Transverse colon (tissue), 4 donors: ENCODE data around the gene SLC10A3. TPM values are rescaled to one million over a fixed set of nuclear protein-coding genes. Genes with fewer than 3 reads are reported as not detected.

Experiments
- DNase-seq: peaks from one replicate; pipeline ENCODE4 v3.0.0-alpha.2; 2019
- H3K27ac ChIP-seq, 4 donors: fragments of 200-600 bp; sonication (generic); 2 replicates each; pipeline ENCODE4 v1.5.1; 2016 to 2018; ENCODE audit warnings: inconsistent platforms in 4 of 4
- H3K27me3 ChIP-seq: fragments of 200-600 bp; sonication (generic); 2 replicates; pipeline ENCODE4 v1.5.1; 2017; ENCODE audit warnings: inconsistent platforms
- H3K36me3 ChIP-seq, 4 donors: fragments of 200-600 bp; sonication (generic); 2 replicates each; pipeline ENCODE4 v1.5.1; 2017 to 2019; ENCODE audit warnings: inconsistent platforms in 4 of 4
- H3K4me1 ChIP-seq, 4 donors: fragments of 200-600 bp; sonication (generic); 2 replicates each; pipeline ENCODE4 v1.5.1; 2017 to 2020; ENCODE audit warnings: inconsistent platforms in 4 of 4
- H3K4me3 ChIP-seq, 4 donors: fragments of 200-600 bp; sonication (generic); 1 replicate in 1 of 4; 2 replicates in 3 of 4; pipeline versions ENCODE4 v1.5.1 to v1.6.1; 2017 to 2019; ENCODE audit warnings: inconsistent platforms in 4 of 4
- H3K9me3 ChIP-seq, 2 donors: fragments of 200-600 bp; sonication (generic); 2 replicates each; pipeline ENCODE4 v1.5.1; 2017 to 2019; ENCODE audit warnings: inconsistent platforms in 2 of 2
- EP300 ChIP-seq: sonication (generic); formaldehyde crosslinking; IDR thresholded peaks from one replicate; pipeline ENCODE4 v1.6.1; 2017; ENCODE audit warnings: antibody characterized with exemption, low read depth
- POLR2A ChIP-seq: fragments of 450-650 bp; IDR thresholded peaks from one replicate; pipeline ENCODE4 v1.6.1; 2016; ENCODE audit warnings: antibody characterized with exemption, mild to moderate bottlenecking, moderate library complexity
- POLR2AphosphoS5 ChIP-seq, 3 donors: sonication (generic); formaldehyde crosslinking; IDR thresholded peaks; one replicate each; pipeline ENCODE4 v1.6.1; 2016; ENCODE audit warnings: antibody characterized with exemption in 3 of 3
- WGBS, 2 donors: methylation state at CpG; one replicate each; pipeline ENCODE4 v1.1.5; 2018; ENCODE audit warnings: low coverage in 1 of 2; 5-methylcytosine and 5-hydroxymethylcytosine counted together
- in situ Hi-C, 4 donors: fragments of 200-750 bp; cut with MboI; loops; one replicate each; pipeline versions ENCODE4 v1.15.0 to v1.15.1; 2017; ENCODE audit warnings: low sequenced_read_pairs in 3 of 4, low pct_ligation_motif_present in 1 of 4, low pct_unique_long_range_greater_than_20kb in 1 of 4
- intact Hi-C: fragments of 100-400 bp; cut with DNase I; formaldehyde crosslinking; loops from one replicate; pipeline ENCODE4 v1.15.1; 2023; ENCODE audit warnings: low total_unique reads
- total RNA-seq, 4 donors: library from RNA; depleted of rRNA; stranded (reverse); fragments of >200 nt; gene quantifications; one replicate each; pipeline ENCODE4 v1.1.0, GENCODE V29; 2016
- TF ChIP-seq, protein P1 (sequence below), 5 experiments: fragments of 200-600 bp in 3 of 5; fragments of 450-650 bp in 2 of 5; sonication (generic) in 3 of 5; IDR thresholded peaks; 1 replicate in 2 of 5; 2 replicates in 3 of 5; pipeline ENCODE4 v1.5.1; 2016 to 2017; ENCODE audit warnings: antibody characterized with exemption in 5 of 5, inconsistent platforms in 3 of 5, mild to moderate bottlenecking in 2 of 5, moderate library complexity in 1 of 5

SLC10A3 gene
- total RNA-seq, 4 donors from 2014 or later: 26.7 to 117 (median 34.4) TPM

DNA sequence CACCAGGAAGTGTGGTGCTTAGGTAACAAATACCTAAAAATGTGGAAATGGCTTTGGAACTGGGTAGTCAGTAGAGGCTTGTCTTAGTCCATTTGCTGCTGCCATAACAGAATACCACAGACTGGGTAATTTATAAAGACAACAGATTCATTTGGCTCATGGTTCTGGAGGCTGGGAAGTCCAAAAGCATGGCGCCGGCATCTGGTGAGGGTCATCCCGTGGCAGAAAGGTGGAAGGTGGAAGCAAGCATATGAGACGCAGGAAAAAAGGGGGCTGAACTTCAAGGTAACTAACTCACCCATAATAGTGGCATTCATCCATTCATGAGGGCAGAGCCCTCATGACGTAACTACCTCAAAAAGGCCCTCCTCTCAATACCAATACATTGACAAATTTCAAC lies 19.0 kb upstream of the SLC10A3 start:
- Histone ChIP-seq H3K27ac (no peak overlapping the region), H3K4me3 (no peak overlapping the region), H3K27me3 (no peaks in the 10 kb centered on the region), H3K4me1 (no peaks in the 10 kb centered on the region), H3K9me3 (no peaks in the 10 kb centered on the region), H3K36me3 (no peaks in the 10 kb centered on the region)
- intact Hi-C loops: no loop called here
- in situ Hi-C loops: no loop called here
- no peak for TF ChIP-seq POLR2A
- no peak for TF ChIP-seq POLR2AphosphoS5 (IDR thresholded peaks at IDR 0.05)
- no peak for TF ChIP-seq EP300
- TF ChIP-seq, protein P1, sequence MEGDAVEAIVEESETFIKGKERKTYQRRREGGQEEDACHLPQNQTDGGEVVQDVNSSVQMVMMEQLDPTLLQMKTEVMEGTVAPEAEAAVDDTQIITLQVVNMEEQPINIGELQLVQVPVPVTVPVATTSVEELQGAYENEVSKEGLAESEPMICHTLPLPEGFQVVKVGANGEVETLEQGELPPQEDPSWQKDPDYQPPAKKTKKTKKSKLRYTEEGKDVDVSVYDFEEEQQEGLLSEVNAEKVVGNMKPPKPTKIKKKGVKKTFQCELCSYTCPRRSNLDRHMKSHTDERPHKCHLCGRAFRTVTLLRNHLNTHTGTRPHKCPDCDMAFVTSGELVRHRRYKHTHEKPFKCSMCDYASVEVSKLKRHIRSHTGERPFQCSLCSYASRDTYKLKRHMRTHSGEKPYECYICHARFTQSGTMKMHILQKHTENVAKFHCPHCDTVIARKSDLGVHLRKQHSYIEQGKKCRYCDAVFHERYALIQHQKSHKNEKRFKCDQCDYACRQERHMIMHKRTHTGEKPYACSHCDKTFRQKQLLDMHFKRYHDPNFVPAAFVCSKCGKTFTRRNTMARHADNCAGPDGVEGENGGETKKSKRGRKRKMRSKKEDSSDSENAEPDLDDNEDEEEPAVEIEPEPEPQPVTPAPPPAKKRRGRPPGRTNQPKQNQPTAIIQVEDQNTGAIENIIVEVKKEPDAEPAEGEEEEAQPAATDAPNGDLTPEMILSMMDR (IDR thresholded peaks at IDR 0.05): no peak
- DNase-seq: no peak
- 86 to 93% methylated on average over 3 to 5 of the region's 5 CpGs for WGBS, 2 donors

DNA sequence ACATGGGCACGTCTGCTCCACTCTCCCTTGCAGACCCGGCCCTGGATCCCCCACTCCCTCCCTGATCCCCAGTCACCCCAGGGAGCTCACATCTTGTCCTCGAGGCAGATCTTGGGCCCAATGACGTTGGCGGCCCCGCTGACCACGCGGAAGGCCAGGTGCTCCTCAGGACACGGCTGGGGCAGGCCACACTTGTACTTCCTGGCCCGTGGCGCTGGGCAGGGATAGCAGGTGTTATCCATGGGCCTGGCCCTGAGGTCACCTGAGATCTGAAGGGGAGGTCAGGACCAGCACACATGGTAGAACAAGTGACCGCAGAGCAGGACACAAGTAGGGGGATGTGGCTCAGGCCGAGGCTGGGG lies 17.9 kb upstream of the SLC10A3 start:
- 89% methylated on average over 12 of the region's 13 CpGs; no CpG with 5 or more reads in 1 of the 2 donors for WGBS, 2 donors
- Histone ChIP-seq H3K27me3 (no peaks in the 10 kb centered on the region), H3K4me3 (no peak overlapping the region), H3K27ac (no peak overlapping the region), H3K36me3 (no peaks in the 10 kb centered on the region), H3K4me1 (no peaks in the 10 kb centered on the region), H3K9me3 (no peaks in the 10 kb centered on the region)
- intact Hi-C loops (no loop called here), in situ Hi-C loops (no loop called here)
- no peak for DNase-seq
- TF ChIP-seq POLR2A (no peak), POLR2AphosphoS5 (IDR thresholded peaks at IDR 0.05) (no peak), EP300 (no peak)
- TF ChIP-seq, protein P1 (IDR thresholded peaks at IDR 0.05): no peak

DNA sequence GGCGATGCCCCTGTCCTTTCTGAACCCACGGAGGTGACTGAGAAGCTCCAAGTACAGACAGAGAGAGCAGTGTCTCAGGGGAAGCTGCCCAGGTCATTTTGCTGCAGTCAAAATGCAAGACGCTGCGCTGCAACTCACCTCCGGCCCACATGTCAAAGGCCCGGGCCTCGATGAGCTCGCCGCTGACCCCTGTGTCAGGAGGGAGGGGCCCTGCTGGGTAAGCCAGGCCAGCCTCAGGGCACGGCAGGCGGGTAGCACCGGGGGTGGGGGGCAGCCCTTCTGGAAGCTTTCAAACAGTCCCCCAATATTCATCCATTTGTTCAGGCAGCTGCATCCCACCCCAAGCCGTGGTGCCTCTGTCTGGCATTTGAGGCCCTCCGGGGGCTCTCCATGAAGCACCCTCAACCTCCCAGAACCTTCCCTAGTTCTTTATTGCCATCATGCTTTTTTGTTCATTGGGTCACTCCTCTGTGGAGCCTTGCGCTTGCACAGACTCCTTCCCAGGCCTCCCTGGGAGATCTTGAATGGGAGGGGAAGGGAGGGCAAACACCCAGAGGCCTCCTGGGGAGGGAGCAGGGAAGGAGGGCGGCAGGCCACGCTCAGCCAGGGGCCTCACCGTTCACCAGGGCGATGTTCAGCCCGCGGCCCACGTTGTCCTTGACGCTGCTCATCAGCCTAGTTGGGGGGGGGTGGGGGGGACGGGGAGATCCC lies 17.4 kb upstream of the SLC10A3 start:
- TF ChIP-seq, protein P1 (IDR thresholded peaks at IDR 0.05): no peak
- TF ChIP-seq EP300 (no peak), POLR2A (no peak), POLR2AphosphoS5 (IDR thresholded peaks at IDR 0.05) (no peak)
- in situ Hi-C loops (no loop called here), intact Hi-C loops (no loop called here)
- WGBS, 2 donors: 87% methylated on average over 24 of the region's 24 CpGs; no CpG with 5 or more reads in 1 of the 2 donors
- no peaks in the 10 kb centered on the region for H3K4me1 ChIP-seq
- H3K36me3 ChIP-seq: no peaks in the 10 kb centered on the region
- no peaks in the 10 kb centered on the region for H3K9me3 ChIP-seq
- H3K27me3 ChIP-seq: no peaks in the 10 kb centered on the region
- H3K4me3 ChIP-seq: no peak overlapping the region
- no peak overlapping the region for H3K27ac ChIP-seq
- DNase-seq: no peak

DNA sequence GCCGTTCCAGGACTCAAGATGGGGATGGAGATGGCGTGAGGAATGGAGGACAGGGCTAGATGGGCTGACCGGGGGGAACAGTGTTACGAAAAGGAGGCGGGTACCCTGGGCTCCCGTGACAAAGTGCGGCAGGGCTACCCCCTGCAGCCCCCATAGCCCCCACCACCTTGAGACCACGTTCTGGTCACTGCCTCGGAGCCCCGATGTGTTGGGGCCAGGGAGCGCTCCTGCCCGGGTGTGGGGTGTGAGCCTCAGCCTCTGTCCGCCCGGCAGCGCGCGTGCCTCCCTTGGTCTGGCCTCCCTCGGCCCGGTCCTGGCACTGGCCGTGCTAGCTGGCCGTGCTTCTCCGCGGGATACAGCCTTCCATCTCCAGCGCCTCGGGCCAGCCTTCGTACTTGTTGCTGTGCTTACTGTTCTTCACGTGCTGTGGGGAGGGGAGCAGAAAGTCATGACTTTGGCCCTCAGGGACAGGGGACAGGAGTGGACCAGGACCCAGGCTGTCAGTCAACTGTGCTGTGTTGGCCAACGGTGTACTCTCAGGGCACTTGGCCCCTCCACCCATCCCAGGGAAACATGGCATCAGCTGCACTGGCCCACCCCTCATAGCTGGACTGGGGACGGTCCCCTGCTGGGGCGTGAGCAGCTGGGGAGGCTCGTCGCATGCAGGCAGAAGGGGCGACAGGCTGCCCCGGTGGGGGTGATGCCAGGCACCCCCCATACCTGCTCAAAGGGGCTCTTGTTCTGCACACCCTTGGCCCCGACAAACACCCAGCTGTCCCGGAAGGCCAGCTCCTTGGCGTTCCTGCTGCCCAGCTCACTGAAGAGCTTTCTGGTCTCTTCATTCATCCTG lies 16.3 kb upstream of the SLC10A3 start:
- Histone ChIP-seq H3K4me3 (no peak overlapping the region), H3K4me1 (no peaks in the 10 kb centered on the region), H3K27me3 (no peaks in the 10 kb centered on the region), H3K27ac (no peak overlapping the region), H3K36me3 (no peaks in the 10 kb centered on the region), H3K9me3 (no peaks in the 10 kb centered on the region)
- TF ChIP-seq POLR2AphosphoS5 (IDR thresholded peaks at IDR 0.05) (no peak), EP300 (no peak), POLR2A (no peak)
- TF ChIP-seq, protein P1 (IDR thresholded peaks at IDR 0.05): no peak
- in situ Hi-C loops: no loop called here
- WGBS, 2 donors: 91% methylated on average over 33 of the region's 37 CpGs; no CpG with 5 or more reads in 1 of the 2 donors
- intact Hi-C loops: no loop called here
- DNase-seq: no peak
